HG03196 (cell line): ENCODE data around the gene CEBPZ.
"Not testable (repeated sequence)": the region's sequence is repeated elsewhere in the genome, so short reads cannot be mapped to it uniquely, and the experiment has no call there.

Source experiments
- ATAC-seq: cut with Tn5 transposase; IDR thresholded peaks from one replicate; pipeline ENCODE4 v1.9.1; 2021; ENCODE audit not compliant: unreplicated experiment

The CEBPZ gene

GRCh38 chr2:37231241-37232130, at the start of gene CEBPZ, which contains the start of gene NDUFAF7:
Gene CEBPZ (minus strand): TSS chr2:37231596. CDS start chr2:37231567, 29 bp downstream.
Gene NDUFAF7 (plus strand): TSS chr2:37231658. CDS start chr2:37231706, 48 bp downstream.
- peak; percentile 93 for ATAC-seq

GRCh38 chr2:37276291-37276690, 44.9 kb upstream of the CEBPZ start:
- no peak for ATAC-seq

GRCh38 chr2:37274359-37274965, 43.1 kb upstream of the CEBPZ start:
- no peak for ATAC-seq

- ATAC-seq, result no peak
Measured at GRCh38 chr2:37271376-37272067, 40.1 kb upstream of the CEBPZ start.

- no peak for ATAC-seq
Measured at GRCh38 chr2:37268111-37268510, 36.7 kb upstream of the CEBPZ start.

- ATAC-seq, result no peak
Measured at GRCh38 chr2:37267685-37268084, 36.3 kb upstream of the CEBPZ start.

GRCh38 chr2:37263839-37264238, 32.4 kb upstream of the CEBPZ start:
- no peak for ATAC-seq

GRCh38 chr2:37262522-37262921, 31.1 kb upstream of the CEBPZ start:
- ATAC-seq, result no peak

GRCh38 chr2:37250869-37251740, 19.7 kb upstream of the CEBPZ start:
- ATAC-seq, result no peak

GRCh38 chr2:37246205-37246604, 14.8 kb upstream of the CEBPZ start:
- ATAC-seq, result no peak

GRCh38 chr2:37244755-37245154, 13.4 kb upstream of the CEBPZ start:
- no peak for ATAC-seq

GRCh38 chr2:37244017-37244416, 12.6 kb upstream of the CEBPZ start:
- peak; percentile 89 for ATAC-seq

GRCh38 chr2:37243435-37243834, 12.0 kb upstream of the CEBPZ start:
- ATAC-seq, result no peak

GRCh38 chr2:37232131-37232933, 936 bp upstream of the CEBPZ start:
- ATAC-seq, result peak; percentile 3

- no peak for ATAC-seq
Measured at GRCh38 chr2:37230581-37230980, 815 bp downstream of the CEBPZ start.

- no peak for ATAC-seq
Measured at GRCh38 chr2:37228788-37229187, 2.6 kb downstream of the CEBPZ start.

GRCh38 chr2:37226863-37227262, 4.5 kb downstream of the CEBPZ start:
- no peak for ATAC-seq

GRCh38 chr2:37225129-37225528, 6.3 kb downstream of the CEBPZ start:
- ATAC-seq, result not testable (repeated sequence)

GRCh38 chr2:37224063-37224462, 7.3 kb downstream of the CEBPZ start:
- ATAC-seq, result no peak

GRCh38 chr2:37223131-37223530, 8.3 kb downstream of the CEBPZ start:
- no peak for ATAC-seq
